ENCODE measurements around the gene PRDM11.
"Not testable (repeated sequence)": the region's sequence is repeated elsewhere in the genome, so short reads cannot be mapped to it uniquely, and the experiment has no call there.

PRDM11 gene

DNA sequence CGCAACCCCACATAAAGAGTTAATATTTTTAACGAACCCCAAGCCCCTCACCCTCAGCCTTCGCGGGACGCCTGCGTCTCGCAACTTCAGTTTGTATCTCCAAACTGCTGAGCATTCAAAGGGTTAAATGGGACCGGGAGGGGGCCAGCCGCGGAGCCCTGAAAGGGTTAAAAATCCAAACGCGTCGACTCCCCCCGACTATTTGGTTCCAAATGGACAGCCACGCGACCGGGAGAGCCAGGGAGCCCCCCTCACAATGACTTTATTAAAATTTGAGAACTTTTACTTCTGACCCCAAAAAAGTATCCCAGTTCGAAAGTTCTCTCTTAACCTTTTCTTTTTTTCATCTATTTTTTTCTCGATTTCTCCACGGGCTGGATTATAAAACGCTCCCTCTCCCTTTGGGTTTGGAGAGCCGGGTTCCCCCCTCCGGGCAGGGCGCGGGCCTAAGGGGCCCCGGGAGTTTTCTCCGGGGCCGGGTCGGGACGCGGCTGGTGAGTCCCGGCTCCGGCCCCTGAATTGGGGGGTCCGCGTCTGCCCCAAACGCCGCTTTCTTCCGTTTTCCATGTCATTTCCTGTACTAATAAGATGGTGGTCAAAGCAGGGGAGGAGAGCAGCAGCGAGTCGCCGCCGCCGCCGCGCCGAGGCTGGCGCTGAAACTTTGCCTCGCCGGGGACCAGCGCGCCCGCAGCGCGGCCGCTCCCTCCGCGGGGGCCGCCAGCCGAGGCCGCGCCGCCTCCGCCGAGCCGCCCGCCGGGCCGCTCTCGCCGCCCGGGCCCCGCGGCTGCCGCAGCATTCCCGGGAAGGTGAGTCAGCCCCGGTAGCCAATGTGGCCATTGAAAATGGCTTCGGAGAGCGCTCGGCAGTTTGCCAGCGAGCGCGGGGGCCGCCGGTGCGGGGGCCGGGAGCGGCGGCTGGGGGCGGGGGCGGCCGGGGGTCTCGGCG is at the start of gene PRDM11:
Gene PRDM11 (plus strand): TSS at position 568 of the 945 bp plus-strand sequence. CDS start 35,128 bp downstream, outside the sequence.
- peak; percentile 69 to 78 for DNase-seq

DNA sequence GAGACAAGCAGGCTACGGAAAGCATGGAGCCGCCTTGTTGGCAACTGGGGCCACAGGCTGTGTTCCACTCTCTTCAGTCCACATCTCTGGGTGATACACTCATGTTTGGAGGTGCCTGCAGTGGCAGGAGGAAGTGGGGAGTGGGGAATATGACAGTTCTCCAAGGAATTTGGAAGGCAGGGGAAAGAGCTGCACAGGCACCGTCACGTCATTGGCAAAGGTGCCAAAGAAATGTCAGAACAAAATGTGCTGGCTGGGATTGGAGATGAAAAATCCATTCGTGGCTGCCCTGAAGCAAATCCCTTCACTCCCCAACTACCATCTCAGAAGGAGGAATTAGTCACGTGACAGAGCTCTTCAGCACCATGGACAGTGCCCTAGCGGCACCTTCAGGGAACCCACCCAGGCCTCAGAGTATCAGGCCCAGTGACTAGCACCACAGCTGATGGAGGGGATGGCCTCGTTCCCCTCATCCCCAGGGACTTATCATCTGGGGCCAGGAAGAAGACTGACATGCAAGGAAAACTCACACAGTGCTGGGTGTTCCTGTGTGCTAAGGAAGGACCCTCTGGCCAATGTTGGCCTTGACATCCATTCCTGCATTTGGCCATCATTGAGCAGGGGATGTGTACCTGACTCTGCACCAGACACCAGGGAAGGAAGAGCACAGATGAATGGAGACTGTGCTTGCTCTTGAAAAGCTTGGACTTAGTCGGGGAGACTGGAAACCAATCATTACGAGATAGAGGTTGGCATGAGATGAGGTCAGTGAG is 48.5 kb upstream of the PRDM11 start:
- DNase-seq, result peak; percentile 43 to 57

DNA sequence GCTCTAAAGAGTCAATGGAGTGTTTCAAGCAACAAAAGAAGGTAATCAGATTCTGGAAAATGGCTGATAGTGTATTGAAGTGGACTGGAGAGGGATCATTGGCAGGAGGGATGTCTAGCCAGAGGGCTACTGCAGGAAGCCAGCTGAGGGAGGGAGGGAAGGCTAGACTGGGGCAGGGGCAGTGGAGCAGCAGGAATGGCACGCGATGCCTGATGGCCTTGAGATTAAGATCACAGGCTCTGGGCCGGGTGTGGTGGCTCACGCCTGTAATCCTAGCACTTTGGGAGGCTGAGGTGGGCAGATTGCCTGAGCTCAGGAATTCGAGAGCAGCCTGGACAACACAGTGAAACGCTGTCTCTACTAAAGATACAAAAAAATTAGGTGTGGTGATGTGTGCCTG is 47.5 kb upstream of the PRDM11 start:
- peak in 1 of 2 experiments; percentile 6 for DNase-seq

DNA sequence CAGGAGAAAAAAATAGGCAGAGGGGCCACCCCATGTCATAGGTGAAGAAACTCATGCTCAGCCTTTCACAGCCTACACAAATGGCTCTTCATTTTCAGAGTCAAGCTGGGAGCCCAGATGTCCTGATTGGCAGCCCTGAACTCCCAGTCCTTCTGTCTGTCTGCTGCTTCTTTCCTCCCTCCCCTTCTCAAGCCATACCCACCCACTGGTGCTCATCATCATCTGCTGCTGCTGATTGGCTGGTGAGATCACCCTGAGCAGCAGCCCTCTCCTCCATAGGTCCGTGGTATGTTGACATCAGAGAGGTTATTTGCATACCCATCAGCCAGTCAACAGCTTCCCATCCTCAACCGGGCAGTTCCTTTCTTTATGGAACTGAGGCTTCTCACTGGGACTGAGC is 46.1 kb upstream of the PRDM11 start:
- DNase-seq, result peak; percentile 16 to 17

DNA sequence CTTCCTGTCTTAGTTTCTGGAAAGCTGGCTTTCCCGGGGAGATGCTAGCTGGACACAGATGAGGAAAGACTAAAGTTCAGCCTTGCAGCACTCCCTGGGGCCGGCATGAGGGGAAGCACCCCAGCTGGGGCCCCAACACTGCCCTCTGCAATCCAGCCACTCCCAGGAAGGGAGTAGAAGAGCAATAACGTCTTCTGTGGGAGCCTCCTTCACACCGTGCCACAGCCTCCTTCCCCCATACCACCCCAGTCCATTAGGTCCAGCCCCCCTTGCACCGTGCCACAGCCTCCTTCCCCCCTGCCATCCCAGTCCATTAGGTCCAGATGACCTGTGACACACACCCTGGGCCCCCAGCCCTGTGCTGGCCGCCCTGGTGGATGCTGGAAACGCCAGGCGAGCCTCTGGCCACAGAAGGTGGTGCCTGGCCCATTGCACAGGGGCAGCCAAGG is 44.1 kb upstream of the PRDM11 start:
- DNase-seq, result no peak

DNA sequence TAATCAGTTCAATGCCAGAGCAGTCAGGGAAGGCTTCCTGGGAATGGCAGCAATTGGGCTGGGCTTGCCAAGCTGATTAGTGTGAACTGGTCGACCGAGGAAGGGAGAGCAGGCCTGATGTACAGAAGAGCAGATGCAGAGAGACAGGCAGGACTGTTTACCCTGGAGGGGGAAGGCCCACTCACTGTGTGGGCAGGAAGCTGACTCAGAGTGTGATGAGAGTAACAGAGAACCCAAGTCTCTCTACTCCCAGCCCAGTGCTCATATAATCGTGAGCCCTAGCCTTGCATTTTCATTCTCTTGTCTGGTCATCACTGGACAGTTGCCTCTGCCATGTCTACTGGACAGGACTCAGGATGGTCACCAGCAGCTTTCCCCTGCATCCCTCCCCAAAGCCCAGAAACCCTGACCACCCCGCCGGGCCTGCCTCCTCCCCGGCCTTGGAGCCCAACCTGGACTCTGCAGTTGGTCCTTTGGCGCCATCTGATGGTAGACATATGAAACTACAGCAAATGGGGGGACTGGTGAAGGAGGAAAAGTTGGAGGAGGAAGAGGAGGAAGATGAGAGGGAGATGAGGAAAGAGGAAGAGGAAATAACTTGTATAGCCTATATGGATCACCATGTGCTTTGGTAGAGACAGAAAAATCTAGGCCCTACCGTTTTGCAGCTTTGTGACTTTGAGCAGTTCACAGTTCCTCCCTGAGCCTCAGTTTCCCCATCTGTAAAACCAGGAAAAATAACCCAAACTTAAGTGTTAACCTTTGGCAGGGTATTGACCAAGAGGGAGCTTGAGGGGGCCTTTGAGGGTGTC is 43.4 kb upstream of the PRDM11 start:
- DNase-seq, result peak; percentile 76 to 81

DNA sequence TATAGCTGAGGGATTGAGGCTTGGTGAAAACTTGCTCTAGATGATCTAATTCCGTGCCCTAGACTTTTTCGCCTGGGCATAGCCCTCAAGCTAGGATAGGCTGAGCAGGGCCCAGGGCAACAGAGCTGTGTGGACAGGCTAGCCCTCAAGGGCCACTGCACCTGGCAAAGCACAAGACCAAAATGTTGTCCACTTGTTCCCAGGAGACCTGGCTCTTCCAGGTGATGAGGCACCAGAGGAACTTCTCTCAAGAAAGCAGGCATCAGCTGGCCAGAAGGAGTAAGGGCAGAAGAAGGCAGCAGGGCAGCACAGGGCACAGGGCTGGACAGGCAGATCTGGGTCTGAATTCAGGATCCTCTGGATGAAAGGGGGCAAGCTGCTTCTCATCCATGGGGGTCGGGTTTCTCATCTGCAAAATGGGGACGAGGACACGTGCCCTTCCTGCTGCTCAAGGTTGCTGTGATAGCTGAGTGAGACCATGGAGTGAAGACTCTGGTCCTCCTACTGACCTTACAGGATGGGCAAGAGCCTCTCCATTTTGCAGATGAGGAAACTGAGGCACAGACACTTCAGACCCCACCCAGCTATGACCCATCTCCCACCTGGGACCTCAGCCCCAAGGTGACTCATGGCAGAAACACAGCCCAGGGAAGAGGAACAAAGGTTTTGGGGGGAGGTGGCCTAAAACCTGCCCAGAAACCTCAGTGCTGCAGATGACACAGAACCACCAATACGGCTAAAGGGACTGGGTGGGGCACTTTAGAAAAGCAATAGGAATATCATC is 42.2 kb upstream of the PRDM11 start:
- DNase-seq, result peak; percentile 14

DNA sequence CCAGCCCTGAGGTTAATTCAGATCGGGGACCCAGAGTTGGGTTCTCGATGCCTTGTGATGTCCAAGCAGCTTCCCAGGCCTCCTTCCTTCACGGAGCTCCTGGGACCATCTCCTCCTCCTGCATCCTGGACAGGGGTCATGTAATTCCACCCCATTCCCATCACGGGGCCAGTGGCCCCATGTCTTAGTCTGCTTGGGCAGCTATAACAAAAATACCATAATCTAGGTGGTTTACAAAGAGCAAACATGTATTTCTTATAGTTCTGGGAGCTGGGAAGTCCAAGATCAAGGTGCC is 41.7 kb upstream of the PRDM11 start:
- DNase-seq, result no peak

DNA sequence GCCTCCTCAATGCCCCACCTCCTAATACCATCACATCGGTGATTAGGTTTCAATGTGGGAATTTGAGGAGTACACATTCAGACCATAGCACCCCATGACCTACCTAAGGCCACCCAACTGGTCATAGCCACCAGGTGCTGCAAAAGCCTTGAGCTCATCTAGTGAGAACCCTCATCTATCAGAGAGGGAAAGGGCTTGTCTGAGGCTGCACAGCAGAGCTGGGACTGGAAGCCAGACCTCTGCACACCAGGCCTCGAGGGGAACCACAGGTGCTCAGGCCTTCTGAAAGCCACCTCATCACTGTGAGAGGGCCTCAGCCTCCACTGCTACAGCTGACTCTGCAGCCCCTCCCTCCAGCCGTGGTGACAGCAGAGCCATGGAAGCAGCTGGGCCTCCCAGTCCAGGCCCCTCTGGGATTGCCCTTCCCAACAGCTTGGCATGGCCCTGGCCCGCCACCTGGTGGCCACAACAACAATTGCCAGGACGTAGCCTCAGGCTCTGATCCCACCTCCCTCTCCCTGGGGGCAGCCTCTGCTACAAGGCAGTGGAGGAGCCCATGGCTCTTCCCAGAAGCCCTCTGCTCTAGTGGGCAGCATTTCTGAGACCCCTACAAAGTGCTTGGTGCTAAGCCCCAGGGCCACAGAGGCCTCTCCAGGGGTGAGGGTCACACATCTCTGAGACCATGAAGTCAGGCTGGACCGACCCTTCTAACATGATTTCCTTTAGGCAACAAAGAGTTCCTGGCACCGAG is 41.0 kb upstream of the PRDM11 start:
- DNase-seq, result peak; percentile 69 to 75

DNA sequence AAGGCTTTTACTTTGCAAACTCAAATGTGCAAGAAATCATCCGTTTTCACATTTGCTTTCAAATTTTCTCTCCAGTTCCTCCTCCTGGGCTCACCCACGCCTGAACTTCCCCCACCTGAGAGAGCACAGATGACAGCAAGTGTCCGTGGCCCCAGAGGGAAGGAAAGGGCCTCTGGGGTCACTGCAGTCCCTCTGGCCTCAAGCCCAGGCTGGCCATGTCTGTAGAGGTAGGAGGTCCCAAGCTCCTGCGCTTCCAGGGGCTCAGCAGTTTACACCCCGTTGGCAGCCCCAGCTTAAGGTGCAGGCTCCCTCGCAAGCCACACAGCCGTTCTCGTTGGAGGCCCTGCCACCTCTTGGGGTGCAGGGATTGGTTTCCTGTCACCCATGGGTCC is 40.5 kb upstream of the PRDM11 start:
- peak; percentile 5 to 15 for DNase-seq

DNA sequence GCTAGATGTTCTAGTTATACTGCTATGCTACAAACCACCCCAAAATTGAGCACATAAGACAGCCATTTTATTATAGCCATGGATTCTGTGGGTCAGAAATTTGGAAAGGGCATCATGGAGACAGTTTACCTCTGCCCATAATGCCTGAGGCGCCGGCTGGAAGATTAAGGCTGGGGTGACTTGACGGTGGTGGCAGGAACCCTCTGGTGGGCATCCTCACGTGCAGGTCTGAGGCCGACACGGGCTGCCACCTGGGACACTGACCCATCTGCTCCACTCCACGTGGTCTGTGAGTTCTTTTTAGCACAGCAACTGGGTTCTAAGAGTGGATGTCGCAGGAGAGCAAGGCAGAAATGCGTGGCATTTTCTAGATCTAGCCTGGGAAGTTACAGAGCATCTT is 40.0 kb upstream of the PRDM11 start:
- peak in 1 of 2 experiments; percentile 11 for DNase-seq

DNA sequence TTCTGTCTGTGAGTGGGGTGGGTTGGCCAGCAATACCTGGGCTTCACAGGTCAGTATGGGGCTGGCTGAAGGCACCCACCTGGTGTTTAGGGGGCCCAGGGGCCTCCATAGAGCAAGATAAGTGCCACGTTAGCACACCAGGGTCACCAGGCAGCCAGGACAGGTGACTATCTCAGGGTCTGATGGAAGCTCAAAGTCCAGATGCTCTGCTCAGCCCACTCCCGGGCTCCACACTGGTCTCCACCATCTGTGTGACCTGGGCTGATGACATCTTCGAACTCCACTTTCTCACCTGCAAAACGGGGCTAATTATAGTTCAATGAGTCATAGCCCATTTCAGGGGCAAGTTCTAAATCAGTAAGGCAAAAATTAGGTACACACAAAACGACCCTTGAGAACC is 39.4 kb upstream of the PRDM11 start:
- DNase-seq, result peak in 1 of 2 experiments; percentile 9

DNA sequence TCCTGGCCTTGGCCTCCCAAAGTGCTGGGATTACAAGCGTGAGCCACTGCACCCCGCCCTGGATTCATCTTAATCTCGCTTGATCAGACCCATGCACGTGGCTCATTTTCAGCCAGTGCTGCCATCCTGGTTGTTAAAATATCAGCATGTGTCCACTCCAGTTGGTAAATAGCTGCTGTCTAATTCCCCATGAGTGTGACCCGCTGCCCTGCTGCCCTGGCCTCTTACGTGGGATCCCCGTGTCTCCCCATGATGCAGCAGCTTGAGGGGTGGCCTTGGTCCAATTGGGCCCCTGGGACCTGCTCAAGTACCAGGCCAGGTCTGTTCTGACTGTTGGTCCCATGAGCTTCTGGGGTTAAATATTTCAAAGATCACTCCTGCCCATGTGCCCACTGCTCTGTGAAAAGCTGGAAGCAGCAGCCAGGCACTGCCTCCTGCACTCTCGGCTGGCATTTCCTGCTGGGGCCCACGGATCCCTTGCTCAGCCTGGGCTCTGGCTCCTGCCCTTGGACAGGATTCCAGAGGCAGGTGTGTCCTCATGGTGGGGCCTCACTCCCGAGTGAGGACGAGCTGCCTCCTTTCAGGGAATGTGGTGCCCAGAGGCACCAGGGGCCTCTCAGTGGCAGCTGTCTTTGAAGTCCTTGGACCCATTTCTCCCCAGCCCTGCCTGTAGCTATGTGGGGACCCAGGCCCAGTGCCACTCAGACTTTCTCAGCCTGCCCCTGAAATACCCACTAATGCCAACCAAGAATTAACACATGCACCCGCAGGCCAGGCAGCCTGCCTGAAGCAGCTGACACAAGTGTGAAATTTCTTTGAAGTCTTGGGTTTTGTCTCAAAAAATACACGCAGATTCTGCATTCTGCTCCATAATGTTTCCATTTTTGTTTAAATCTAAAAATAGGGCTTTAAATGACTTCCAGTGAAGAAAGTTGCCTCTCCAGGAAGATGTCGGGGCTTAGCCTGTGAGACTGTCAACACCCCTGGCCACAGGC is 38.1 kb upstream of the PRDM11 start:
- DNase-seq, result peak in 1 of 2 experiments; percentile 9

DNA sequence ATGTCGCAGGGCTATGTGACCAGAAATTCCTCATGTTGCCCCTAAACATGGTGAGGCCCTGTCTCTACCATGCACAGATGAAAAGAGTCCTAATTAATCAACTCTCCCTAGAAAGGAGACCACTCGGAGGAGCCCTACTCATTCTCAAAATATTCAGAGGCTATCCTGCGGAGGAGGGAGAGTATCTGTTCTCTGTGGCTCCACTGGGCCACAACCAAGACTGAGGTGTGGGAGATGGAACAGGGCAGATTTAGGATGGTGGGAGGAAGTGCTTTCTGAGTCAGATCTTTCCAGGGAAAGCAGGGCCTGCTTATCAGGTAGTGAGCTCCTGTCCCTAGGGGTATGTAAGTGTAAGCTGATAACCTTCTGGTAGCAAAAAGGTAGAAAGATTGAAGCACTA is 37.0 kb upstream of the PRDM11 start:
- peak in 1 of 2 experiments; percentile 4 for DNase-seq

DNA sequence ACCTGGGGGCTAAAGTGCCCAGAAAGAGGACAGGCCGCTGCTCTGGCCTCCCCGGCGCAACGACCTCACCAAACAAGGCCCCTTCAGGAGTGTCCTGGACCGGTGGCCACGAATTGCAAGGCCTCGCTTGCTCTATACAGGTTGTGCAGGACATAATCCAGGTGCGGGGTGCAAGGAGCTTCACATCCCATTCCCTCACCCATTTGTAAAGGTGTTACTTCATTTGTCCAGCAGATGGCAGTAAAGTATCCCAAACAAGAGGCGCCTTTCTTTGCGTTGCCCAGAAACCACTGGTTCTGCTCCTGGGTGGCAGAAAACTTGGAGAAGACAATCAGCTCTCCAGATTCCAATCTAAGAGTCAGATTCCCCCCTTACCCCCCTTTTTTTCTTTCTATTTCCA is 35.9 kb upstream of the PRDM11 start:
- peak in 1 of 2 experiments; percentile 30 for DNase-seq

DNA sequence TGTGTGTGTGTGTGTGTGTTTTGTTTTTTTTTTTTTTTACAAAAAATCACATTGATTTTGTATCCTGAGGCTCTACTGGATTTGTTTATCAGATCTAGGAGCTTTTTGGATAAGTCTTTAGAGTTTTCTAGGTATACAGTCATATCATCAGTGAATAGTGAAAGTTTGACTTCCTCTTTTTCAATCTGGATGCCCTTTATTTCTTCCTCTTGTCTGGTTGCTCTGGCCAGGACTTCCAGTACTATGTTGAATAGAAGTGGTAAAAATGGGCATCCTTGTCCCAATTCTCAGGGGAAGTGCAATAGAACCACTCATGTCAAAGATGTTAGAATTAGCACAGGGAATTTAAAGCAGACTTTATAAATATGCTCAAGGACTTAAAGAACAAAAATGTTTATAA is 32.6 kb upstream of the PRDM11 start:
- no peak for DNase-seq

DNA sequence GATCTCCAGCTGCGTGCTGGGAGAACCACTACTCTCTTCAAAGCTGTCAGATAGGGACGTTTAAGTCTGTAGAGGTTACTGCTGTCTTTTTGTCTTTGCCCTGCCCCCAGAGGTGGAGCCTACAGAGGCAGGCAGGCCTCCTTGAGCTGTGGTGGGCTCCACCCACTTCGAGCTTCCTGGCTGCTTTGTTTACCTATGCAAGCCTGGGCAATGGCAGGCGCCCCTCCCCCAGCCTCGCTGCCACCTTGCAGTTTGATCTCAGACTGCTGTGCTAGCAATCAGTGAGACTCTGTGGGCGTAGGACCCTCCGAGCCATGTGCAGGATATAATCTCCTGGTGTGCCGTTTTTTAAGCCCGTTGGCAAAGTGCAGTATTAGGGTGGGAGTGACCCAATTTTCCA is 18.6 kb upstream of the PRDM11 start:
- DNase-seq, result not testable (repeated sequence)

DNA sequence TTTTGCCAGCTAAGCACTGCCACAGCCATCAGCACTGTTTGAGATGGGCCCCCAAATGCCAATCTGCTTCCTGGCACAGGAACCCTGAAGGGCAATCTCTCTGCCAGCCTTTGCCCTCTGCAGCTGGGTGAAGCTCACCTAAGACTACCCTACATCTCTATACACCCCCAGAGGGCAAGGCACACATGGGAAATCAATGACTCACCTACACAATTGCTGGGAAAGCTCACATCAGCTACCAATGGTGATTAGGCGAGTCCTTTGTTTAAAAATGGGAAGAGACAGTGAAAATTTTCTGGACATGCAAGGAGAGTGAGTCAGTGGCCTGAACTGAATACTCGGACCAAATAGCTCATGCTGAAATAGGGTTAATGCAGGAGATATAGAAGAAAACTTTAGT is 12.6 kb upstream of the PRDM11 start:
- no peak for DNase-seq

DNA sequence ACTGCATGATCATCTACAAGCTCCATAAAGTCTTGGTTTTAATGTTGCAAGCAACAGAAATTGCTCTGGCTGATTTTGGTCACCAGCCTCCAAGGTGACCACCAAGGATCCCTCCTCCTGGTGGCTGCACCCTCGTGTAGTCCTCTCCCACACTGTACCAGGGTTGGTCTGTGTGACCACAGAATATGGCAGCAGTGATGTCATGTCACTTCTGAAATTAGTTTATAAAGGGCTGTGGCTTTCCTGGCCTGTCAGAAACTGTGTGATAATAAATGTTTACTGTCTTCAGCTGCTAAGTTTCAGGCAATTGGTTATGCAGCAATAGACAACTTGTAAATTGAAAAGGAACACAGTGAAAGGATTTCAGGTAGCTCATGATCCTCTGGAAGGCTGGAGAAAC is 5.3 kb upstream of the PRDM11 start:
- DNase-seq, result peak in 1 of 2 experiments; percentile 37

DNA sequence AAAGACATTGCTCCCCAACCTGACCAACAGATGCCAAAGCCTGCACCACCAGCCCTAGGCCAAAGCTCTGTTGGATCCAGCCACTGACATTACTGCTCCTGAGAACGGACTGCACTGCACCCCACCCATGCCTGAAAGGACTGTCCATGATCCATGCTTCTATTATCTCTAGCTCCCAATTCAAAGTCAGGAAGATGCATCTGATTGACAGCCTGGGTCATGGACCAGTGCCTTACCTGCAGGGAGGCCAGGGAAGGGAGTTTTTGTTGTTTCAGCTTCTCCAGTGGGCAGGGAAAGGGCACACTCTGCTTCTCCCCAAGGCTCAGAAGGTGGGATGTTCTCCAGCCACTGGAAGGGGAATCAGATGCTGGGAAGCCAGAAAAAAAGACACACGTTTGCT is 4.8 kb upstream of the PRDM11 start:
- no peak for DNase-seq
